Loucy (cell line): ENCODE measurements around the gene NOX5.

Experiments
- H2AFZ ChIP-seq: fragments of 200-600 bp; sonication (generic); 2 replicates; pipeline ENCODE4 v1.6.0; 2016; ENCODE audit warnings: antibody characterized with exemption, mild to moderate bottlenecking, low read length, moderate library complexity
- H3F3A ChIP-seq: fragments of 200-600 bp; 2 replicates; pipeline ENCODE4 v1.6.0; 2016; ENCODE audit warnings: antibody characterized with exemption, low read depth, mild to moderate bottlenecking
- H3K27me3 ChIP-seq: fragments of 200-600 bp; sonication (generic); 2 replicates; pipeline ENCODE4 v1.6.1; 2014; ENCODE audit warnings: low read length, mild to moderate bottlenecking; ENCODE audit not compliant: insufficient read depth, poor library complexity, severe bottlenecking
- H3K36me3 ChIP-seq: fragments of 200-600 bp; sonication (generic); 2 replicates; pipeline ENCODE4 v1.6.1; 2016; ENCODE audit warnings: low read length; ENCODE audit not compliant: insufficient read depth
- H3K4me1 ChIP-seq: fragments of 200-600 bp; sonication (generic); 2 replicates; pipeline ENCODE4 v1.5.1; 2014; ENCODE audit warnings: low read length, mild to moderate bottlenecking; ENCODE audit not compliant: insufficient read depth, poor library complexity, severe bottlenecking
- H3K4me2 ChIP-seq: fragments of 200-600 bp; sonication (generic); 2 replicates; pipeline ENCODE4 v1.6.0; 2014; ENCODE audit warnings: antibody characterized with exemption, low read length, low read depth, mild to moderate bottlenecking; ENCODE audit not compliant: poor library complexity, severe bottlenecking
- H3K4me3 ChIP-seq: fragments of 200-600 bp; sonication (generic); 2 replicates; pipeline ENCODE4 v1.5.1; 2014; ENCODE audit warnings: low read length, mild to moderate bottlenecking, mixed read lengths; ENCODE audit not compliant: poor library complexity, severe bottlenecking
- H3K79me2 ChIP-seq: fragments of 200-600 bp; sonication (generic); 2 replicates; pipeline ENCODE4 v1.6.1; 2014; ENCODE audit warnings: low read length; ENCODE audit not compliant: insufficient read depth
- H3K9ac ChIP-seq: fragments of 200-600 bp; sonication (generic); 2 replicates; pipeline ENCODE4 v1.6.0; 2014; ENCODE audit warnings: mild to moderate bottlenecking, low read depth, low read length, moderate library complexity; ENCODE audit not compliant: poor library complexity, severe bottlenecking
- H3K9me2 ChIP-seq: fragments of 200-600 bp; sonication (generic); replicated peaks from 2 replicates; pipeline ENCODE4 v1.6.1; 2016; ENCODE audit warnings: low read depth, low read length, mixed read lengths
- H3K9me3 ChIP-seq: fragments of 200-600 bp; sonication (generic); 2 replicates; pipeline ENCODE4 v1.6.1; 2014; ENCODE audit warnings: mild to moderate bottlenecking, antibody characterized with exemption, low read length, low read depth; ENCODE audit not compliant: insufficient read depth
- H4K20me1 ChIP-seq: fragments of 200-600 bp; sonication (generic); 2 replicates; pipeline ENCODE4 v1.6.0; 2014; ENCODE audit warnings: antibody characterized with exemption, low read length, mild to moderate bottlenecking; ENCODE audit not compliant: insufficient read depth, poor library complexity, severe bottlenecking
- EZH2phosphoT487 ChIP-seq: fragments of 200-600 bp; IDR thresholded peaks from 2 replicates; pipeline ENCODE4 v1.6.1; 2018; ENCODE audit warnings: antibody characterized with exemption, mild to moderate bottlenecking, moderate library complexity, borderline replicate concordance
- TF ChIP-seq, protein P1 (sequence below): fragments of 200-600 bp; sonication (generic); conservative IDR thresholded peaks from 2 replicates; pipeline ENCODE4 v1.5.1; 2014; ENCODE audit warnings: mild to moderate bottlenecking, antibody characterized with exemption, low read length

NOX5 gene

GRCh38 chr15:69038508-69038907, 24.0 kb downstream of the NOX5 start:
- H3K36me3 ChIP-seq = no peaks in the 10 kb centered on the region
- no peak overlapping the region for H3K9ac ChIP-seq
- H2AFZ ChIP-seq = no peak overlapping the region
- no peaks in the 10 kb centered on the region for H3K79me2 ChIP-seq
- H3K4me3 ChIP-seq = no peak overlapping the region
- no peaks in the 10 kb centered on the region for H3K9me3 ChIP-seq
- no peaks in the 10 kb centered on the region for H3F3A ChIP-seq
- no peak overlapping the region for H3K4me2 ChIP-seq
- TF ChIP-seq, protein P1, sequence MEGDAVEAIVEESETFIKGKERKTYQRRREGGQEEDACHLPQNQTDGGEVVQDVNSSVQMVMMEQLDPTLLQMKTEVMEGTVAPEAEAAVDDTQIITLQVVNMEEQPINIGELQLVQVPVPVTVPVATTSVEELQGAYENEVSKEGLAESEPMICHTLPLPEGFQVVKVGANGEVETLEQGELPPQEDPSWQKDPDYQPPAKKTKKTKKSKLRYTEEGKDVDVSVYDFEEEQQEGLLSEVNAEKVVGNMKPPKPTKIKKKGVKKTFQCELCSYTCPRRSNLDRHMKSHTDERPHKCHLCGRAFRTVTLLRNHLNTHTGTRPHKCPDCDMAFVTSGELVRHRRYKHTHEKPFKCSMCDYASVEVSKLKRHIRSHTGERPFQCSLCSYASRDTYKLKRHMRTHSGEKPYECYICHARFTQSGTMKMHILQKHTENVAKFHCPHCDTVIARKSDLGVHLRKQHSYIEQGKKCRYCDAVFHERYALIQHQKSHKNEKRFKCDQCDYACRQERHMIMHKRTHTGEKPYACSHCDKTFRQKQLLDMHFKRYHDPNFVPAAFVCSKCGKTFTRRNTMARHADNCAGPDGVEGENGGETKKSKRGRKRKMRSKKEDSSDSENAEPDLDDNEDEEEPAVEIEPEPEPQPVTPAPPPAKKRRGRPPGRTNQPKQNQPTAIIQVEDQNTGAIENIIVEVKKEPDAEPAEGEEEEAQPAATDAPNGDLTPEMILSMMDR = no peak
- no peak for TF ChIP-seq EZH2phosphoT487
- no peaks in the 10 kb centered on the region for H3K27me3 ChIP-seq
- H3K4me1 ChIP-seq = no peaks in the 10 kb centered on the region
- H3K9me2 ChIP-seq = no peaks in the 10 kb centered on the region
- no peaks in the 10 kb centered on the region for H4K20me1 ChIP-seq

GRCh38 chr15:69039516-69040225, 25.2 kb downstream of the NOX5 start:
- no peaks in the 10 kb centered on the region for H3K9me3 ChIP-seq
- H3K27me3 ChIP-seq = no peaks in the 10 kb centered on the region
- no peak overlapping the region for H3K4me3 ChIP-seq
- H3F3A ChIP-seq = no peaks in the 10 kb centered on the region
- no peaks in the 10 kb centered on the region for H3K36me3 ChIP-seq
- H3K4me1 ChIP-seq = no peaks in the 10 kb centered on the region
- no peaks in the 10 kb centered on the region for H3K9me2 ChIP-seq
- no peak for TF ChIP-seq EZH2phosphoT487
- H4K20me1 ChIP-seq = no peaks in the 10 kb centered on the region
- H3K9ac ChIP-seq = no peak overlapping the region
- no peaks in the 10 kb centered on the region for H3K79me2 ChIP-seq
- no peak overlapping the region for H2AFZ ChIP-seq
- H3K4me2 ChIP-seq = no peak overlapping the region

- TF ChIP-seq EZH2phosphoT487 = no peak
- TF ChIP-seq, protein P1 = no peak
- Histone ChIP-seq H3K4me1 (no peaks in the 10 kb centered on the region), H2AFZ (no peak overlapping the region), H3K4me3 (no peak overlapping the region), H3K9me3 (no peaks in the 10 kb centered on the region), H3F3A (no peaks in the 10 kb centered on the region), H3K4me2 (no peak overlapping the region), H4K20me1 (no peaks in the 10 kb centered on the region), H3K9ac (no peak overlapping the region), H3K9me2 (no peaks in the 10 kb centered on the region), H3K79me2 (no peaks in the 10 kb centered on the region), H3K27me3 (no peaks in the 10 kb centered on the region), H3K36me3 (no peaks in the 10 kb centered on the region)
Observed at GRCh38 chr15:69042531-69042930, 28.0 kb downstream of the NOX5 start.

GRCh38 chr15:69045802-69046201, 31.3 kb downstream of the NOX5 start:
- Histone ChIP-seq H3K4me1 (no peaks in the 10 kb centered on the region), H3K9me2 (no peaks in the 10 kb centered on the region), H2AFZ (no peak overlapping the region), H4K20me1 (no peaks in the 10 kb centered on the region), H3K4me3 (no peak overlapping the region), H3K4me2 (no peak overlapping the region), H3F3A (no peaks in the 10 kb centered on the region), H3K27me3 (no peaks in the 10 kb centered on the region), H3K9me3 (no peaks in the 10 kb centered on the region), H3K79me2 (no peaks in the 10 kb centered on the region), H3K9ac (no peak overlapping the region), H3K36me3 (no peaks in the 10 kb centered on the region)
- TF ChIP-seq EZH2phosphoT487 = no peak
- TF ChIP-seq, protein P1 = no peak
